H1 (cell line): Measurements from ENCODE around the gene RAPGEF6. TPM values are rescaled to one million over a fixed set of nuclear protein-coding genes. Genes with fewer than 3 reads are reported as not detected.

Source experiments
- CTCF ChIA-PET: fragments of 300-600 bp; sonication (Branson Sonifier 250); formaldehyde crosslinking; loops from one replicate; lab custom pipeline; 2021; ENCODE audit not compliant: partially characterized antibody; lab: Charles Lee
- POLR2A ChIA-PET: fragments of 300-600 bp; sonication (Branson Sonifier 250); formaldehyde crosslinking; loops from one replicate; lab custom pipeline; 2021; ENCODE audit warnings: inconsistent platforms; ENCODE audit not compliant: partially characterized antibody; lab: Charles Lee
- DNase-seq, 2 experiments: peaks; one replicate each; pipeline versions ENCODE4 v3.0.0 to v3.0.0-alpha.2; 2010 to 2022; ENCODE audit warnings: low spot score in 2 of 2, low read depth in 1 of 2, mixed read lengths in 1 of 2
- FAIRE-seq: peaks from 2 replicates; lab custom pipeline; 2011; peaks lifted over from hg19 to GRCh38; lab: Jason Lieb, UNC
- H2AFZ ChIP-seq: 2 replicates; pipeline ENCODE4 v1.8.1; 2012; ENCODE audit warnings: low read length, inconsistent platforms
- H2AK5ac ChIP-seq: 2 replicates; pipeline ENCODE4 v1.6.1; 2013; ENCODE audit warnings: low read depth, low read length
- H2BK120ac ChIP-seq: replicated peaks from 2 replicates; pipeline ENCODE3; 2013; ENCODE audit warnings: low read depth, low read length, inconsistent platforms
- H2BK12ac ChIP-seq: 2 replicates; pipeline ENCODE4 v1.6.1; 2013; ENCODE audit warnings: low read depth, low read length
- H2BK15ac ChIP-seq: 2 replicates; pipeline ENCODE4 v1.6.1; 2013; ENCODE audit warnings: low read length
- H2BK20ac ChIP-seq: 2 replicates; pipeline ENCODE4 v1.6.1; 2013; ENCODE audit warnings: low read length
- H2BK5ac ChIP-seq: 2 replicates; pipeline ENCODE4 v1.6.1; 2013; ENCODE audit warnings: low read depth, low read length
- H3K14ac ChIP-seq: 2 replicates; pipeline ENCODE4 v1.6.1; 2013; ENCODE audit warnings: inconsistent platforms; ENCODE audit not compliant: insufficient read length
- H3K18ac ChIP-seq: 2 replicates; pipeline ENCODE4 v1.6.1; 2013; ENCODE audit warnings: low read length; ENCODE audit errors: extremely low read depth
- H3K23ac ChIP-seq: 2 replicates; pipeline ENCODE4 v1.6.1; 2013; ENCODE audit warnings: inconsistent platforms; ENCODE audit not compliant: insufficient read length
- H3K23me2 ChIP-seq: 2 replicates; pipeline ENCODE4 v1.6.1; 2013; ENCODE audit warnings: low read depth, low read length
- H3K27ac ChIP-seq: 2 replicates; pipeline ENCODE4 v1.6.1; 2011; ENCODE audit warnings: low read depth, low read length, inconsistent platforms
- H3K27me3 ChIP-seq, 4 experiments: replicated peaks in 1 of 4; 1 replicate in 1 of 4; 2 replicates in 3 of 4; pipeline versions ENCODE4 v1.6.1 to v1.8.1; 2011 to 2013; ENCODE audit warnings: low read length in 3 of 4, mild to moderate bottlenecking in 3 of 4, inconsistent platforms in 2 of 4, mixed read lengths in 2 of 4, moderate library complexity in 1 of 4; ENCODE audit not compliant: control insufficient read depth in 3 of 4, insufficient read depth in 3 of 4; ENCODE audit errors: extremely low read depth in 1 of 4
- H3K36me3 ChIP-seq, 4 experiments: 2 replicates each; pipeline versions ENCODE4 v1.6.1 to v1.8.1; 2011 to 2013; ENCODE audit warnings: mild to moderate bottlenecking in 4 of 4, low read length in 3 of 4, moderate library complexity in 2 of 4, control low read depth in 1 of 4, inconsistent platforms in 1 of 4; ENCODE audit not compliant: insufficient read depth in 4 of 4, control insufficient read depth in 2 of 4
- H3K4ac ChIP-seq: replicated peaks from 2 replicates; pipeline ENCODE3; 2013; ENCODE audit warnings: low read length, low read depth, mixed read lengths, inconsistent platforms; ENCODE audit not compliant: insufficient read length
- H3K4me1 ChIP-seq, 4 experiments: replicated peaks in 1 of 4; 1 replicate in 1 of 4; 2 replicates in 3 of 4; pipeline versions ENCODE4 v1.6.1 to v1.8.1; 2011 to 2013; ENCODE audit warnings: low read length in 3 of 4, inconsistent platforms in 2 of 4, mixed read lengths in 1 of 4; ENCODE audit not compliant: insufficient read depth in 4 of 4, control insufficient read depth in 3 of 4
- H3K4me2 ChIP-seq, 2 experiments: 2 replicates each; pipeline versions ENCODE4 v1.6.1 to v1.8.1; 2011 to 2013; ENCODE audit warnings: low read depth in 2 of 2, low read length in 2 of 2, control low read depth in 1 of 2, inconsistent platforms in 1 of 2, mild to moderate bottlenecking in 1 of 2; ENCODE audit not compliant: insufficient read depth in 1 of 2
- H3K4me3 ChIP-seq, 4 experiments: fragments of 200-600, 300-600 bp in 1 of 4; sonication (generic), shearing (Covaris generic), sonication (Bioruptor Twin) in 1 of 4; 2 replicates each; pipeline versions ENCODE4 v1.5.1 to v1.8.1; 2011 to 2016; ENCODE audit warnings: low read length in 4 of 4, low read depth in 3 of 4, control low read depth in 2 of 4, inconsistent platforms in 2 of 4, mild to moderate bottlenecking in 2 of 4, mixed read lengths in 1 of 4, moderate library complexity in 1 of 4; ENCODE audit not compliant: insufficient read depth in 2 of 4; ENCODE audit errors: extremely low read depth in 1 of 4
- H3K56ac ChIP-seq: replicated peaks from 2 replicates; pipeline ENCODE3; 2013; ENCODE audit warnings: low read depth, mild to moderate bottlenecking, mixed read lengths, low read length, inconsistent platforms; ENCODE audit not compliant: insufficient read length
- H3K79me1 ChIP-seq: 2 replicates; pipeline ENCODE4 v1.6.1; 2013; ENCODE audit warnings: low read depth, low read length, control low read depth
- H3K79me2 ChIP-seq, 2 experiments: 2 replicates each; pipeline versions ENCODE4 v1.6.1 to v1.8.1; 2012 to 2013; ENCODE audit warnings: low read length in 2 of 2, mild to moderate bottlenecking in 2 of 2, inconsistent platforms in 1 of 2; ENCODE audit not compliant: insufficient read depth in 2 of 2, control insufficient read depth in 1 of 2
- H3K9ac ChIP-seq, 4 experiments: replicated peaks in 1 of 4; 1 replicate in 1 of 4; 2 replicates in 3 of 4; pipeline versions ENCODE4 v1.6.1 to v1.8.1; 2011 to 2013; ENCODE audit warnings: low read depth in 3 of 4, low read length in 3 of 4, control low read depth in 2 of 4, mild to moderate bottlenecking in 2 of 4, moderate library complexity in 2 of 4, inconsistent platforms in 1 of 4; ENCODE audit errors: extremely low read depth in 1 of 4
- H3K9me3 ChIP-seq, 2 experiments: 2 replicates each; pipeline versions ENCODE4 v1.6.1 to v1.8.1; 2012 to 2013; ENCODE audit warnings: mild to moderate bottlenecking in 2 of 2, moderate library complexity in 2 of 2, control low read depth in 1 of 2, inconsistent platforms in 1 of 2, low read depth in 1 of 2, low read length in 1 of 2, mixed read lengths in 1 of 2; ENCODE audit not compliant: insufficient read depth in 2 of 2
- H4K20me1 ChIP-seq, 2 experiments: replicated peaks in 1 of 2; 2 replicates each; pipeline versions ENCODE3 to v1.8.1; 2011 to 2013; ENCODE audit warnings: inconsistent platforms in 2 of 2, low read length in 2 of 2, mild to moderate bottlenecking in 1 of 2; ENCODE audit not compliant: insufficient read depth in 2 of 2, control insufficient read depth in 1 of 2
- H4K5ac ChIP-seq: 2 replicates; pipeline ENCODE4 v1.6.1; 2013; ENCODE audit warnings: low read length, low read depth, mixed read lengths, inconsistent platforms; ENCODE audit not compliant: insufficient read length
- H4K8ac ChIP-seq: 2 replicates; pipeline ENCODE4 v1.8.0; 2013; ENCODE audit warnings: mild to moderate bottlenecking, moderate library complexity, low read length, inconsistent platforms; ENCODE audit not compliant: insufficient read depth; ENCODE audit errors: extremely low read depth
- H4K91ac ChIP-seq: replicated peaks from 2 replicates; pipeline ENCODE3; 2013; ENCODE audit warnings: low read length, mixed read lengths, inconsistent platforms; ENCODE audit not compliant: insufficient read length
- BACH1 ChIP-seq: IDR thresholded peaks from 2 replicates; pipeline ENCODE4 v1.6.1; 2012; ENCODE audit warnings: low read length, improper control_type of control experiment
- CHD2 ChIP-seq: IDR thresholded peaks from 2 replicates; pipeline ENCODE4 v1.6.1; 2012; ENCODE audit warnings: low read length, improper control_type of control experiment
- GTF2F1 ChIP-seq: IDR thresholded peaks from 2 replicates; pipeline ENCODE4 v1.6.1; 2012; ENCODE audit warnings: low read depth, low read length, improper control_type of control experiment, borderline replicate concordance
- HDAC2 ChIP-seq, 2 experiments: fragments of 300-600 bp in 1 of 2; sonication (generic) in 1 of 2; IDR thresholded peaks; 2 replicates each; pipeline ENCODE4 v1.6.1; 2011 to 2012; ENCODE audit warnings: low read depth in 2 of 2, low read length in 2 of 2, mild to moderate bottlenecking in 2 of 2, moderate library complexity in 2 of 2, borderline replicate concordance in 1 of 2, inconsistent platforms in 1 of 2
- JUN ChIP-seq: IDR thresholded peaks from 2 replicates; pipeline ENCODE4 v1.6.1; 2011; ENCODE audit warnings: low read depth, mild to moderate bottlenecking, improper control_type of control experiment, low read length
- MAFK ChIP-seq: IDR thresholded peaks from 2 replicates; pipeline ENCODE4 v1.6.1; 2012; ENCODE audit warnings: low read depth, mild to moderate bottlenecking, improper control_type of control experiment, low read length
- RNF2 ChIP-seq: fragments of 200-900, 300-1000 bp; sonication (generic); IDR thresholded peaks from 2 replicates; pipeline ENCODE4 v1.7.1; 2016; ENCODE audit warnings: borderline replicate concordance, low read depth, mild to moderate bottlenecking, antibody characterized with exemption, low read length; ENCODE audit not compliant: poor library complexity, severe bottlenecking; ENCODE audit errors: missing control alignments
- RXRA ChIP-seq: IDR thresholded peaks from 2 replicates; pipeline ENCODE4 v1.6.1; 2011; ENCODE audit warnings: low read depth, mild to moderate bottlenecking, low read length, moderate library complexity; ENCODE audit not compliant: insufficient read depth
- TBP ChIP-seq: IDR thresholded peaks from 2 replicates; pipeline ENCODE4 v1.6.1; 2011; ENCODE audit warnings: low read depth, low read length, improper control_type of control experiment
- WGBS, 2 experiments: shearing (Covaris generic) in 1 of 2; methylation state at CpG; one replicate each; pipeline versions ENCODE4 v1.1.6 to v1.1.7; 2013 to 2015; ENCODE audit warnings: low lambda C conversion rate in 2 of 2, mixed read lengths in 2 of 2, inconsistent platforms in 1 of 2, low coverage in 1 of 2, missing lambda C conversion rate in 1 of 2; ENCODE audit not compliant: insufficient replicate concordance in 2 of 2, insufficient coverage in 1 of 2, insufficient read length in 1 of 2; ENCODE audit errors: extremely low coverage in 1 of 2, missing lambda C conversion rate in 1 of 2; 5-methylcytosine and 5-hydroxymethylcytosine counted together
- polyA plus RNA-seq, 7 experiments: library from polyadenylated mRNA; depleted of rRNA in 3 of 7; stranded (reverse) in 5 of 7; unstranded in 2 of 7; fragments of >200 nt in 5 of 7; fragments of 200-250 nt in 2 of 7; gene quantifications; 1 replicate in 5 of 7; 2 replicates in 1 of 7; 4 replicates in 1 of 7; pipeline versions ENCODE4 v1.2.1 to v1.2.3, GENCODE V29; 2011 to 2013; ENCODE audit warnings: missing spikeins in 2 of 7, mixed read lengths in 2 of 7
- total RNA-seq: library from RNA; stranded (reverse); fragmentation: NEBNext Ultra II Directional; extraction: Animal tissue kit (Norgen Biotek cat#: 25700); gene quantifications from 2 replicates; pipeline ENCODE4 v1.2.1, GENCODE V29; 2021

Gene RAPGEF6
- total and polyA plus RNA-seq, 2 of the 8 experiments (the other 6 are each of a cell fraction or from before 2014, with no cell fraction given): 4.8 to 20.0 TPM

DNA sequence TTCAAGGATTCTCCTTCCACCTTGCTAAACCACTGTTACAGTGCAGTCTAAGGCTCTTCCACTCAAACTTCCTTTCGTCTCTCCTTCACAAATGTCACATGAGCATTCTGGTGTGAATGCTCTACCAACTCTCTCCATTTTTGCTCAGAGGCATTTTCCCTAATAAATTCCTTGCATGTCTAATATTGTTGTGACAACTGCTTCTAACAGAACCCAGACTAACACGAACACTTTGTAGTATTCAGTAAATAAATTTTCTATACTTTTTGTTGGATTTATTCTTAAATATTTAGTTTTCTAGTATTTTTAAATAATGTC lies 24.0 kb downstream of the RAPGEF6 start:
- Histone ChIP-seq H3K79me1 (peaks cover 7% of the 10 kb centered on the region), H3K36me3 (no peaks in the 10 kb centered on the region), H2BK5ac (no peak overlapping the region), H4K5ac (no peak overlapping the region), H3K14ac (no peak overlapping the region), H3K23me2 (no peaks in the 10 kb centered on the region), H3K4me3 (no peak overlapping the region), H4K91ac (no peak overlapping the region), H3K79me2 (peaks cover 13 to 93% of the 10 kb centered on the region in 2 experiments), H3K9ac (no peak overlapping the region), H3K56ac (no peak overlapping the region), H2BK120ac (no peak overlapping the region), H2BK20ac (no peak overlapping the region), H2BK15ac (no peak overlapping the region), H2AFZ (no peak overlapping the region), H3K4me2 (no peak overlapping the region), H2AK5ac (no peak overlapping the region), H3K27ac (no peak overlapping the region), H4K20me1 (peaks cover 5 to 11% of the 10 kb centered on the region in 2 experiments), H3K9me3 (no peaks in the 10 kb centered on the region), H3K18ac (no peak overlapping the region), H3K23ac (no peak overlapping the region), H3K4ac (no peak overlapping the region), H2BK12ac (no peak overlapping the region), H4K8ac (no peak overlapping the region), H3K27me3 (no peaks in the 10 kb centered on the region), H3K4me1 (peaks cover 0 to 8% (median 1%) of the 10 kb centered on the region in 4 experiments; a peak in 2 of 7 replicates)
- no peak for FAIRE-seq
- WGBS, 2 experiments: 89% methylated on average over 2 of the region's 2 CpGs; no CpG with 5 or more reads in 1 of the 2 experiments
- no peak for DNase-seq
- CTCF ChIA-PET: interaction anchor here (1.1 to 2.3 kb wide), 3 partner anchors 22 to 397 kb away, joined by 3 to 13 read pairs (median 3); no protein-coding TSS in a partner anchor
- POLR2A ChIA-PET: no interaction called here
- no peak for TF ChIP-seq BACH1
- no peak for TF ChIP-seq MAFK
- TF ChIP-seq RNF2: no peak
- TF ChIP-seq TBP: no peak
- no peak for TF ChIP-seq GTF2F1
- no peak for TF ChIP-seq HDAC2 (IDR thresholded peaks at IDR 0.05; ENCODE audit: borderline replicate concordance in 1 of 2, low read depth in 2 of 2, low read length in 2 of 2)
- TF ChIP-seq JUN: no peak
- TF ChIP-seq RXRA: no peak
- TF ChIP-seq CHD2: no peak
